Right ventricle myocardium inferior (tissue), 1 donor: ENCODE results near the gene TFR2. TPM values are rescaled to one million over a fixed set of nuclear protein-coding genes. Genes with fewer than 3 reads are reported as not detected.
A peak's percentile ranks its signal among the peaks of the same experiment; 100 is the strongest.
"Not testable (repeated sequence)": the region's sequence is repeated elsewhere in the genome, so short reads cannot be mapped to it uniquely, and the experiment has no call there.

Experiments used
- ATAC-seq: fragments of 200-7000 bp; cut with Tn5 transposase; one replicate; pipeline ENCODE4 v1.9.1; 2020; ENCODE audit warnings: mild to moderate bottlenecking, moderate library complexity
- DNase-seq: peaks from one replicate; pipeline ENCODE4 v3.0.0; 2021; ENCODE audit errors: missing footprints
- intact Hi-C: fragments of 100-400 bp; cut with DNase I; formaldehyde crosslinking; loops from one replicate; pipeline ENCODE4 v1.11.0; 2022
- total RNA-seq: library from RNA; stranded (reverse); fragmentation: NEBNext Ultra II Directional; extraction: Animal tissue kit (Norgen Biotek cat#: 25700); gene quantifications from one replicate; pipeline ENCODE4 v1.2.1, GENCODE V29; 2021
- donor health status: DM: no; HTN: yes; CAD: no; lungs with severe emphysema.

Gene TFR2
- total RNA-seq, 1 donor from 2014 or later = 0.22 TPM

DNA sequence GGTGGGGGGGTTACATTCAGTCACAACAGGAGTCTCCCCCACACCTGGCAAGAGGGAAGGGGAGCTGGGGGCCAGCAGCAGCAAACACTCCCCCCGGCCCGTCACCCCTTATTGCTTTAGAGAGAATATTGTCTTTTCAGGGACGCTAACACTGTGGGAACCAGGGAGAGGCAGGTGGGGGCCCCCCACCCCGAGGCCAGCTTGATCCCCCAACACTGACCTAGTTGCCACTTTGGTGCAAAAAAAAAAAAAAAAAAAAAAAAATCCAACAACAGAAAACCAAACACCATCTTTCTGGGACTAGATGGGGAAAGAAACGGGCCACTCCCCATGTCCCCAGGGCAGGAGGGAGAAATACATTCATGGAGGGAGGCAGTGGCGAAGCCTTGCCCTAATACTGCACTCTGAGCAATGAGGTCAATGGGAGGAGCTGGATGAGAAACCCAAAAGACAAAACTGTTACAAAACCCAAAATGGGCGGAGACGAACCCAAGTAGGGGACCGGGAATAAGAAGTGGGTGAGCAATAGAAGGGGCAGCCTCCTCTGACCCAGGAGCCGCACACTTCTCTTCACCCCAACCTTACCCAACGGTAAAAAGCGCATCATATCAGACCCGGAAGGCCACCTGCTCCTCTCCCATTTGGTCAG, 38.7 kb upstream of the TFR2 start:
- intact Hi-C loops = no loop called here
- DNase-seq = no peak
- ATAC-seq = peak; percentile 70

GRCh38 chr7:100679129-100679926, 38.0 kb upstream of the TFR2 start:
- DNase-seq (no peak), ATAC-seq (no peak)
- intact Hi-C loops = no loop called here

DNA sequence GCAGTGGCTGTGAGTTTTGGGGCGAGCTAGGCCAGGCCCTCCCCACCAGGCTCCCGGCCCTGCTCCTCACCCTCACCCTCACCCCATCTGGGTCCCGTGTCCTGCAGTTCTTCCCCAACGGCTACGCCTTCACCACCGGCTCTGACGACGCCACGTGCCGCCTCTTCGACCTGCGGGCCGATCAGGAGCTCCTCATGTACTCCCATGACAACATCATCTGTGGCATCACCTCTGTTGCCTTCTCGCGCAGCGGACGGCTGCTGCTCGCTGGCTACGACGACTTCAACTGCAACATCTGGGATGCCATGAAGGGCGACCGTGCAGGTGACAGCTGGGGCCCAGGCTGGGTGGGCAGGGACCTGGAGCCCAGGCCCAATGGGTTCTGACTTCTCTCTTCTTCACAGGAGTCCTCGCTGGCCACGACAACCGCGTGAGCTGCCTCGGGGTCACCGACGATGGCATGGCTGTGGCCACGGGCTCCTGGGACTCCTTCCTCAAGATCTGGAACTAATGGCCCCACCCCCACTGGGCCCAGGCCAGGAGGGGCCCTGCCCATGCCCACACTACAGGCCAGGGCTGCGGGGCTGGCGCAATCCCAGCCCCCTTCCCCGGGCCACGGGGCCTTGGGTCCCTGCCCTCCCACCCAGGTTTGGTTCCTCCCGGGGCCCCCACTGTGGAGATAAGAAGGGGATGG, 37.1 kb upstream of the TFR2 start:
- DNase-seq (no peak), ATAC-seq (no peak)
- intact Hi-C loops = no loop called here

- no peak for ATAC-seq
- intact Hi-C loops = no loop called here
- no peak for DNase-seq
Measured at GRCh38 chr7:100677308-100678267, 36.2 kb upstream of the TFR2 start.

GRCh38 chr7:100676501-100677306, 35.4 kb upstream of the TFR2 start:
- DNase-seq = peak; percentile 73
- no peak for ATAC-seq
- intact Hi-C loops = no loop called here

- intact Hi-C loops = loop anchor here (2.0 kb wide), 1 partner anchor 15 kb away; no protein-coding TSS in a partner anchor
- DNase-seq = peak; percentile 95
- peak; percentile 15 for ATAC-seq
Measured at GRCh38 chr7:100675581-100676350, 34.4 kb upstream of the TFR2 start.

DNA sequence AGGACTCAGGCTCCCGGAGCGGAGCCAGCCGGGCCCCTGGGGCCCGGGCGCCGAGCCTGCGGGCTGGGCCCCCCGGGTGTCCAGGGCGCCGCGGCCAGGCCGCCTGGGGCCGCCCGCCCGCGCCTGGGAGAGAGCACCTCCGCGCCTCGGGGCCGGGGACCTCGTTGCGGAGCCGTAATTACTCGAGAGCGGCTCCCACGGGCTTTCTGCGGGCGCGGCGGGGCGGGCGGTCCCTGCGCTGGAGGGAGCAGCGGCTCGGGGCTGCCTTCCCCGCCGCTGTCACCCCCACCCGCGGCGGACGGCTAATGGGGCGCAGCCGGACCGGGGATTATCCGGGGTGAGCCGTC, 33.7 kb upstream of the TFR2 start:
- ATAC-seq (no peak), DNase-seq (no peak)
- intact Hi-C loops = loop anchor here (2.0 kb wide), 1 partner anchor 16 kb away; no protein-coding TSS in a partner anchor

DNA sequence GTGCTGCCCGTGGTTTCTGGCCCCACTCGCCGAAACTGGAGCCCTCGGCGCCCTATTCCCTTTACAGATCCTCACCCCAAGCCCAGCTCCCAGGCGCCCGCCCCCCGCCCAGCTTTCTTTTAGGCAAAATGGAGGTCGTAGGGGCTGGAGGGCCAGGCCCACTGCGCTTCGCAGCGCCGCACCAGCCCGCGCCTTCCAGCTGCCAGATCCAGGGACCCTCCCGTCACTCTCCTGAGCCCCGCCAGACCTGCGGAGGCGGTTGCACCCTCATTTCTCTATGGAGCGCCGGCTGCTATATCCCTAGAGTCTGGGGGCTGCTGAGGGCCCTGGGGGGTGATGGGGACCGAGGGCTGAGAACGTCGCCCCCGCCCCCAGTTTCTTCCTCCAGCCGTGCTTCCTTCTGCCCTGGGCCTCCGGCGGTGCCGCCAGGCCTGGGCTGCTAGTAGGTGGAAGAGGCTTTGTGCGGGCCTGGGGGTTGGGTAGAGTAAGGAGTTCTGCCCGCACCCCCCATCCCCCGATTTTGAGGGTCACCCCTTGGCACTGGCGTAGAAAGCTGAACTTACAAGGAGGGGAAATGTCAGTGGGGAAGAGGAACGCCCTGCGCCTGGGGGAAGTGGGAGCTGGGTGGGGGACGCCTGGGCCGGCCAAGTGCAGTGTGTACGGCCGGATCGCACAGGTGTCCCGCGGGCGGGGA, 33.2 kb upstream of the TFR2 start:
- intact Hi-C loops = loop anchor here (2.0 to 5.0 kb wide), 4 partner anchors 16 to 207 kb away; partner anchors contain the start of genes FBXO24 and LRCH4
- ATAC-seq = no peak
- peak; percentile 76 for DNase-seq

GRCh38 chr7:100673942-100674410, 32.6 kb upstream of the TFR2 start:
- no peak for ATAC-seq
- peak; percentile 75 for DNase-seq
- intact Hi-C loops = loop anchor here (1.0 to 5.0 kb wide), 5 partner anchors 17 to 207 kb away; partner anchors contain the start of genes FBXO24, LRCH4 and MOSPD3

GRCh38 chr7:100673302-100673941, 32.1 kb upstream of the TFR2 start, which contains the start of gene GNB2:
TSS of gene GNB2 (plus strand) at chr7:100673740. CDS start at chr7:100676266, 2,526 bp downstream.
- peak; percentile 100 for DNase-seq
- peak; percentile 93 for ATAC-seq
- intact Hi-C loops = loop anchor here (1.0 to 5.0 kb wide), 4 partner anchors 46 to 206 kb away; partner anchors contain the start of genes FBXO24, LRCH4 and MOSPD3

GRCh38 chr7:100671353-100672327, 30.3 kb upstream of the TFR2 start:
- intact Hi-C loops = loop anchor here (5.0 kb wide), 3 partner anchors 44 to 204 kb away; partner anchors contain the start of genes FBXO24 and LRCH4
- ATAC-seq (no peak), DNase-seq (no peak)

- intact Hi-C loops = loop anchor here (5.0 kb wide), 3 partner anchors 43 to 203 kb away; partner anchors contain the start of genes FBXO24 and LRCH4
- DNase-seq = no peak
- no peak for ATAC-seq
Measured at GRCh38 chr7:100670074-100670473, 28.7 kb upstream of the TFR2 start.

- intact Hi-C loops, DNase-seq, ATAC-seq: not testable (repeated sequence)
Measured at GRCh38 chr7:100669106-100669505, 27.8 kb upstream of the TFR2 start.

GRCh38 chr7:100668069-100668449, 26.7 kb upstream of the TFR2 start:
- DNase-seq (no peak), ATAC-seq (no peak)
- intact Hi-C loops = no loop called here
